ENCODE results near the gene AK1.
"Not testable (repeated sequence)": the region's sequence is repeated elsewhere in the genome, so short reads cannot be mapped to it uniquely, and the experiment has no call there.

The AK1 gene

GRCh38 chr9:127846443-127847177, 30.9 kb downstream of the AK1 start:
- DNase-seq, result no peak

GRCh38 chr9:127845619-127846018, 31.9 kb downstream of the AK1 start:
- DNase-seq, result not testable (repeated sequence)

- peak; percentile 54 for DNase-seq
These were observed 32.6 kb downstream of the AK1 start for GRCh38 chr9:127844821-127845359.

- no peak for DNase-seq
These were observed 36.2 kb downstream of the AK1 start for GRCh38 chr9:127841087-127841835.

GRCh38 chr9:127838375-127839078, 38.9 kb downstream of the AK1 start:
- peak; percentile 85 for DNase-seq

- DNase-seq, result no peak
These were observed 40.1 kb downstream of the AK1 start for GRCh38 chr9:127837346-127837745.

- not testable (repeated sequence) for DNase-seq
These were observed 40.9 kb downstream of the AK1 start for GRCh38 chr9:127836561-127836960.

GRCh38 chr9:127835991-127836516, 41.4 kb downstream of the AK1 start:
- peak; percentile 72 for DNase-seq

- DNase-seq, result no peak
These were observed 43.9 kb downstream of the AK1 start for GRCh38 chr9:127833555-127833954.

GRCh38 chr9:127832248-127832647, 45.2 kb downstream of the AK1 start:
- DNase-seq, result no peak

GRCh38 chr9:127829205-127829906, 48.1 kb downstream of the AK1 start:
- DNase-seq, result no peak

- peak; percentile 71 for DNase-seq
These were observed 49.0 kb downstream of the AK1 start for GRCh38 chr9:127828262-127829031.

- DNase-seq, result no peak
These were observed 51.1 kb downstream of the AK1 start for GRCh38 chr9:127826253-127826913.

- DNase-seq, result no peak
These were observed 52.0 kb downstream of the AK1 start for GRCh38 chr9:127825319-127826051.

GRCh38 chr9:127822108-127822507, 55.4 kb downstream of the AK1 start:
- DNase-seq, result no peak

GRCh38 chr9:127818574-127818973, 58.9 kb downstream of the AK1 start:
- DNase-seq, result no peak

GRCh38 chr9:127817881-127818434, 59.5 kb downstream of the AK1 start:
- no peak for DNase-seq

- no peak for DNase-seq
These were observed 60.7 kb downstream of the AK1 start for GRCh38 chr9:127816728-127817127.
